GM18951 (cell line): ENCODE results near the gene ASTL.

ENCODE experiments used
- POLR2A ChIP-seq: IDR thresholded peaks from 4 replicates; pipeline ENCODE4 v1.6.1; 2011; ENCODE audit warnings: mild to moderate bottlenecking; ENCODE audit not compliant: insufficient read length, insufficient read depth; ENCODE audit errors: extremely low read depth
- in situ Hi-C: fragments of 300-500 bp; cut with MboI; formaldehyde crosslinking; loops from one replicate; pipeline ENCODE4 v1.12.0; 2022; ENCODE audit warnings: low sequenced_read_pairs, mixed read lengths, inconsistent platforms; ENCODE audit not compliant: unreplicated experiment

Gene ASTL

DNA sequence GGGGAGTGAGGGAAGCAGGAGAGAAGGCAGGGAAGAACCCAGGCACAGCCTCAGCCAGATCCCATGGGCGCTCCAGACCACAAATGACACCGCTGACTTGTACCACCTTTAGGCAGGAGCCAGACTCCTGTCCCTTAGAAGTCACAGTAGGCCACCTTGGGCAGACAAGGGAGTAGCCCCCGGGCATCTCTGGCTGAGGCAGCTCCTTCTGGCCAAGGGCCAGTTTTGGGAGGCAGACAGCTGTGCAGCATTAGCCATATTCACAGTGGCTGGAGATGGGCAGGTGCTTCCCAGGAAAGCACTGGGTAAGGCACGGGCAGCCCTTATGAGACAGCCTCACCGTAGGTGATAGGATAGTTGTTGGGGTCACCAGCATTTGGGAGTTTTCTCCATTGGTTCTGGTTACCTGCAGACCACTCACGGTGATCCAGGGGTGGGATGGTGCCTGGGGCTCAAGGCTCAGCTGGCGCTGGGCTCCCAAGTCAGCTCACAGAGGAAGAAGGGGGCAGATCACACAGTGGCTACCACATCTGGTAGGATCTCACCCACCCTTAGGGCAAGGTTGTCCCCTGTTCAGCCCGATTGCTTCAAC, 2.1 kb downstream of the ASTL start:
- TF ChIP-seq POLR2A = no peak
- in situ Hi-C loops = no loop called here

DNA sequence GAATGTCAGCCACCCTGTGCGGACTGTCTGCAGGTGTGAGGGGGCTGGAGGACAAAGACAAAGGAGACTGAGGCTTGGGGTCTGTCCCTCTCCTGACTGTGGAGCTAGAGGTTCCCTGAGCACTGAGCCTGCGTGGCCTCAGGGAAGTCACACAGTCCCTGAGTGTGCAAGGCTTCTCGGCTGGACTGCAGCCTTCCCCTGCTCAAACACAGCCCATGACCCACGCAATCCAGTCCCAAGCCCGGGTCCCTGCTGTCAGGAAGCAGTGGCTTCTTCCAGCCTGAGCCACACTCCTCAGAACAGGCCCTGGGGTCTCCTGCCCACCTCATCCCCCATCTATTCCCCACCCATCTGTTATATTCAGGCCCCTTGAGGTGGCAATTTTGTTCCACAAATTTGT, 2.7 kb downstream of the ASTL start:
- no peak for TF ChIP-seq POLR2A
- in situ Hi-C loops = no loop called here

DNA sequence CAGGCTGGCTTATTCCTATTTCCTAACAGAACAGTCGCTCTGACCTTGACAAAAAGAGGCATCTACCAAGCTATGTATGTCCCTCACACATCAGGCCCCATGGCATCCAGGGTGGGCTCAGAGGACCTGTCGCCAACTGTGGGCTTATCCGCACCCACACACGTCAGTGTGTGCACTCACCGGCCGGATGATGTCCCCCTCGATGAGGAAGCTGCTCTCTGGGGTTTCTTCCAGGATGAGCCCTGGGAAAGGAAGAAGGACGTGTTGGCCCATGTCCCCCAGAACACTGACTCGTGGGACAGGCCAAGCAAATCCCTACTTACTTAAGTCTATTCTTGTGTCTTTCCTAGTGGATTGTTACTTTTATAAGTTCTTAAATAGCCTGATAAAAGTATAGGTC, 3.1 kb downstream of the ASTL start:
- in situ Hi-C loops = no loop called here
- no peak for TF ChIP-seq POLR2A

DNA sequence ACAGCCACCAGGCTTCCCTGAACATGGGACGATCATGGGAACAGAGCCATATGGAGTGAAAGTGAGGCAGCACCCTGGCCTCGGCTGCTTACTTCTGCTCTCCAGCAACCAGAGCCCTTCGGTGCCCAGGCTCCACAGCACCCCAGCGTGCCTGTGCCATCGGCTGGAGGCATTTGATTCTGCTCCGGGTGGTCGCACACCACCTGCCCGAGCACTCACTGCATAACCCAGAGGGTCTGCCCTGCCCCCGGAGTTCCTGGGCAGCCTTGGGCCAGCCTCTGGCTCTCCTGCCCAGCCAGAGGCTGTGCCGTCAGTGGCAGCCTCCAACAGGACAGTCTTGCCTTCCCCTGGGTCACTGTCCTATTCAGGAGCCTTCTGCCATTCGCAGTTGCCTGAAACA, 3.9 kb downstream of the ASTL start:
- no peak for TF ChIP-seq POLR2A
- in situ Hi-C loops = no loop called here

DNA sequence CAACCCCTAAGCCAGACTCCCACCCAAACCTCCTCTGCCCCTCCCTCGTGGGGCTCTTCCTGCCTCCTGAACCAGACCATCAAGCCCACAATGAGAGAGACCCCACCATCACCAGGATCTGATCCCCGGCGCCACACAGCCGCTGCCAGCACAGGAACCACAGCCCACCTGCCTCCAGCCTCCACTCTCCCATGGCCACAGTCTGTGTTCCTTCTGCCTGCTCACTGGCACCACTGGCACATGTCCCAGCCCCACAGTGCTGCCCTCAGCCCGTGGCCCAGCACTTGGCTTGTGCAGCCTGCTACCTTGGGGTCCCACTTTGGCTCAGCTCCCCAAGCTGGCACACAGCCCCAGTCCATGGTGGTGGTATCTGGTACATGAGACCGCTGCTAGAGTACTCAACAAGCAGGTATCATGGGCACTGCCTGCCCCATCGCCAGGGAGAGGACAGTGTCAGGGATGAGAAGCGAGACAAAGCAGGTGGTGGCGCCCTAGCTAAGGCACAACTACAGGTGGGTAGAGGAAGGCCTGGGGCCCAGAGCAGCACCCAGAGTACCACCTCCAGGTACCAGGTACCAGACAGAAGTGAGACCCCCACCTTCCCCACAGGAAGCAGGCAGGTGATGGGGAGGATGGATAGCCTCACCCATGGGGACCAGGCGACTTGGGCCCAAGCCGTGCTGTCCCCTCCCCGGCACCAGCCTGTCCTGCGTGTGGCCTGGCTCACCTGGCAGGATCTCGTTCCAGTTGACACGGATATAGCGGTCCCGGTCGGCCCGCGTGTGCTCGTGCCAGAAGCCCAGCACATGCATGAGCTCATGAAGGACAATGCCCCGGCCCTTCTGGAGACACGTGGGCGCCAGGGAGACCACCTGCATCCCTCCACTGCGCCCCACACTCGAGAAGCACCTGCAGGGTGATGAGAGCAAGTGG, 6.2 kb downstream of the ASTL start:
- no peak for TF ChIP-seq POLR2A
- in situ Hi-C loops = no loop called here

DNA sequence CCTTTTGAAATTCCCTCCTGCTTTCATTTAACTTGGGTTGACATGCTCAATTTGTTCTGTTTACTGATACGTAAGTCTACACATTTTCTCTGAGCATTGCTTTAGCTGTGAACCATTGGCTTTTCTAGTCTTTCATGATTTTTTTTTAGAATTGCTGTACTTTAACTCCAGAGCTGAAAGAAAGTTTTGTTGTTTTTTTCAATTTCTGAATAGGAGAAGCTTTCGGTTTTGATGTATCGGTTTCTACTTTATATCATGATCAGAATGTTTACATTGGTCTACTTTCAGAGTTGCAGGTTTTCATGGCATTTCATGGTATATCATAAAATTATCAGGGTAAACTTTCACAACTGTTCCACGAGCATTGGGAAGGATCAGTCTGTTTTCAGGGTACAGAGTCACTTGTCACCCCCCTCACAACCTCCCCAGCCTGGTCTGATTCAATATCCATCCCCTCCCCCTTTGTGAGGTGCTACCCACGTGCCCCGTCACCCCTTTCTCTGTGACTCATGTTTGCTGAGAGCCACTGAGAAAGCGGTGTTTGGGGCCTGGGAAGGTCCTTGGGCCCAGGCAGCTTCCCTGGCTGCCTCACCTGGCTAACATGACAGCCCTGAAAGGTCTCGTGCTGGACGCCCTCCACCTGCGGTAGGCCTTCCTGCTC, 7.0 kb downstream of the ASTL start:
- in situ Hi-C loops = no loop called here
- no peak for TF ChIP-seq POLR2A

DNA sequence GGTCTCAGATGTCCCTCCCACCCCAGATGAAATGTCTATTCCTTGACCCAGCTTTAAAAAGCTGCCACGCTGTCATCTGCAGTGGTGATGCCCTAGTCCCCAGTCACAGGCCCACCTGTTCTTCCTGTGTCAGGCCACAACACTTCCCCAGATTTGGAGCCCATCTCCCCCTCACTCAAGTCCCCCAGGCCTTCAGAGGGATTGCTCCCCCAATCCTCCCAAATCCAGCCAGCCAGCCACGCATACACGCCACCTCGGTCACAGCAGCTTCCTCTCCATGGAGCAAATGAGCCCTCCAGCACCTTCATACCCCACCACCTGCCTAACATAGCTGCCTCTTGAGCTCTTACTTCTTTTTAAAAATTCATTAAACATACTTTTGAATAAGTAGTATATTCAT, 7.8 kb downstream of the ASTL start:
- in situ Hi-C loops = no loop called here
- no peak for TF ChIP-seq POLR2A

- in situ Hi-C loops = no loop called here
- no peak for TF ChIP-seq POLR2A
These were observed 8.7 kb downstream of the ASTL start for GRCh38 chr2:96129528-96130120.

DNA sequence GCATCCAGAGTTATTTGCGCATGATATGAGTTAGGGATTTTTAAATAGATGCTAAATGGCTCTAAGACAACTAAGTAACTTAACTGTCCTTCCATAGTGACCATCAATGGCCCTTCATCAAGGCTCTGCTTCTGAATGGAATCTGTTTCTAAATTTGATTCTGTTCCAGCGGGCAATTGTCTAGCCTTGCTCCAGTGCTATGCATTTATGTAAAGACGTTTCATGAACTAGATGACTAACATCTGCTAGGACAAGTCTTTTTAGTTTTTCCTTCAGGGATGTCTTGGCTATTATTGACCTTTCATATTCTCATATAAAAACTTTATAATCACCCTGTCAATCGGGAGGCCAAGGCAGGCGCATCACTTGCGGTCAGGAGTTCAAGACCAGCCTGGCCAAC, 9.8 kb downstream of the ASTL start:
- no peak for TF ChIP-seq POLR2A
- in situ Hi-C loops = no loop called here

GRCh38 chr2:96124406-96125265, 13.7 kb downstream of the ASTL start:
- in situ Hi-C loops = no loop called here
- no peak for TF ChIP-seq POLR2A

DNA sequence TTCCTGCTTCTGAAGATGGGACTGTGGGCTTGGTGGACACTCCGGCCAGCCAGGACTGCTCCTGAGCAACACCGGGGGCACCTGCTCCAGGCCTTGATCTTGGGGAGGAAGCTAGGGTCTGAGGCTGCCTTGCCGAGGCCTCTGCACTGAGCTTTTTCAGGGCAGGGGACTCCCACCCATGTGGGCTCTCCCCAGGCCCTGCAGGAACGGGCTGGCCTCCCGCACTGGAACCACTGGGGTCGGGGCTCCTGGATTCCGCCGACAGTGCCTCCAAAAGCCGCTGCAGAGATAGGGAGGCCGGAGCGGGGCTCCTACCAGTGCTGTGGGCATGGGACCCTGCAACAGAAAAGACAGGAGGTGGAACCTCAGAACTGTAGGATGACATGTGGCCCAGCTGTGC, 14.4 kb downstream of the ASTL start:
- in situ Hi-C loops = no loop called here
- TF ChIP-seq POLR2A = no peak

DNA sequence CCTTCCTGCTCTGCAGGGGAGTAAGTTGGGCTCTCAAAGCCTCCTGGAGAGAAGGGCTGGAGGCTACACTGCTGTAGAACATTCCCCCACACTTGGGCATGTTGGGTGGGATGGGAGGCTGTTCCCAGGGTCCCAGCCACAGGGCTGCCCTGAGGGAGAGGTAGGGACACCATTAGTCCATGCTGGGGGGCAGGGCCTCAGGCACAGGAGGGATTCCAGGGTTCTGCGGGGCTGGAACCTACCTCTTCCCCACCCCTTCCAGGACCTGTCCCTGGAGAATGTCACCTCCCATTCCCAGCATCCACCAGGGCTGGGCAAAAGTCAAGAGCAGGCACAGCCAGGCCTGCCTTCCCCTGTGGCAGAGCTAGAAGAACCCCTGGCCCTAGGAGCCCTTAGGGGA, 15.0 kb downstream of the ASTL start:
- TF ChIP-seq POLR2A = no peak
- in situ Hi-C loops = no loop called here
